Measurements from ENCODE around the gene GTF3C5. TPM values are rescaled to one million over a fixed set of nuclear protein-coding genes. Genes with fewer than 3 reads are reported as not detected.

The GTF3C5 gene
- total RNA-seq, 2 experiments from 2014 or later: 91.6 to 97.0 TPM

DNA sequence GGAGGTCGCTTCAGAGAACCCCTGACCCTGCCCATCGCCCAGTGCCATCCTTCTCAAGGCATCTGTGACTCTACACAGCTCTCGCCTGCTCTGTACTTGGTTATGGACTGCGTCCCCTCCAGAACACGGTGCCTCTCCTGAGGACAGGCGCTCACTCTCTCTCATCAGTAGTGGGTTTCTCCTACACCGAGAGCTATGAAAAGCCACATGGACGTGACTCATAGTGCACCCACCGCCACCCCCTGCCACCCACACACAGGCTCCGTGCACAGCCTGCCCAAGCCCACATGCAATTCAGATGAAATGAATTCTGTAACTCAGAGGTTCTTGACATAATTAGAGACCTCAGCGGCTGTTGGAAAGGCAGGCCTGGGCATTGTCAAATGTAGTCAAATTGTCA is 13.9 kb downstream of the GTF3C5 start:
- Histone ChIP-seq H3K4me2 (ENCODE audit: low read length) (no peak overlapping the region), H3K27ac (ENCODE audit: low read depth, low read length, poor library complexity, severe bottlenecking) (no peak overlapping the region), H3K36me3 (ENCODE audit: insufficient read depth, low read length) (peaks cover 85% of the 10 kb centered on the region), H3K9me2 (ENCODE audit: insufficient read depth, low read length) (no peaks in the 10 kb centered on the region), H2AFZ (ENCODE audit: low read length) (no peak overlapping the region), H3K4me3 (ENCODE audit: low read depth, low read length, poor library complexity, severe bottlenecking) (no peak overlapping the region), H3K79me2 (ENCODE audit: insufficient read depth, low read depth, low read length) (peaks cover 10% of the 10 kb centered on the region), H3K9me3 (ENCODE audit: low read length) (no peaks in the 10 kb centered on the region), H4K20me1 (ENCODE audit: insufficient read depth, low read length) (peaks cover 9% of the 10 kb centered on the region; the same call in 1 of the 2 replicates), H3K4me1 (ENCODE audit: insufficient read depth, low read length, poor library complexity, severe bottlenecking) (no peaks in the 10 kb centered on the region)
- POLR2A ChIA-PET: no interaction called here
- TF ChIP-seq, protein P1, sequence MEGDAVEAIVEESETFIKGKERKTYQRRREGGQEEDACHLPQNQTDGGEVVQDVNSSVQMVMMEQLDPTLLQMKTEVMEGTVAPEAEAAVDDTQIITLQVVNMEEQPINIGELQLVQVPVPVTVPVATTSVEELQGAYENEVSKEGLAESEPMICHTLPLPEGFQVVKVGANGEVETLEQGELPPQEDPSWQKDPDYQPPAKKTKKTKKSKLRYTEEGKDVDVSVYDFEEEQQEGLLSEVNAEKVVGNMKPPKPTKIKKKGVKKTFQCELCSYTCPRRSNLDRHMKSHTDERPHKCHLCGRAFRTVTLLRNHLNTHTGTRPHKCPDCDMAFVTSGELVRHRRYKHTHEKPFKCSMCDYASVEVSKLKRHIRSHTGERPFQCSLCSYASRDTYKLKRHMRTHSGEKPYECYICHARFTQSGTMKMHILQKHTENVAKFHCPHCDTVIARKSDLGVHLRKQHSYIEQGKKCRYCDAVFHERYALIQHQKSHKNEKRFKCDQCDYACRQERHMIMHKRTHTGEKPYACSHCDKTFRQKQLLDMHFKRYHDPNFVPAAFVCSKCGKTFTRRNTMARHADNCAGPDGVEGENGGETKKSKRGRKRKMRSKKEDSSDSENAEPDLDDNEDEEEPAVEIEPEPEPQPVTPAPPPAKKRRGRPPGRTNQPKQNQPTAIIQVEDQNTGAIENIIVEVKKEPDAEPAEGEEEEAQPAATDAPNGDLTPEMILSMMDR (conservative IDR thresholded peaks at IDR 0.05; ENCODE audit: low read length): no peak
- TF ChIP-seq EZH2phosphoT487 (IDR thresholded peaks at IDR 0.05; ENCODE audit: borderline replicate concordance, low read depth, low read length): no peak
- intact Hi-C loops (cut with micrococcal nuclease; ENCODE audit: unreplicated experiment): no loop called here
- no peak for DNase-seq (ENCODE audit: low spot score)
- no TSS peak for BruUV-seq (replicated peaks)
- CTCF ChIA-PET (ENCODE audit: unreplicated experiment): interaction anchor here (0.6 kb wide), 1 partner anchor 980 kb away, joined by 3 read pairs; no protein-coding TSS in a partner anchor

DNA sequence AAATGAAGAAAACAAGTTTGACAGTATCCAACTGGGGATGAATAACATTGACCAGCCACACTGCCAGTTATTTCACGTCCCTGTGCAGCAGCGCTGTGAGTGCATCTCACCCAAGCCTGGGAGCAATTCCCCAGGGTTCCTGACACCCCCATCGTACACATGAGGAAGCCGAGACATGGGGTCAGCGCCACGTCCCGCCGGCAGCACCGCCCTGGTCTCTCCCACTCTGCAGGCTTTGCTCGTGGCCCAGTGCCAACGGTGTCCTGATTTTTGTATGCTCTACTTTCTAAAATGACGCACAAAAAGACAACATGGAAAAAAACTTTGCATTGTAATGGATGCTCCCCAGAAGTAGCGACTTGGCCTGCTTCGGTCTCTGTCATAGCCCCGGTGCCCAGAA is 14.3 kb downstream of the GTF3C5 start:
- no TSS peak for BruUV-seq (replicated peaks)
- H3K36me3 ChIP-seq (ENCODE audit: insufficient read depth, low read length): peaks cover 87% of the 10 kb centered on the region

More for the DNA sequence above, 14.3 kb downstream of the GTF3C5 start:
- H3K4me2 ChIP-seq (ENCODE audit: low read length): no peak overlapping the region
- ChIA-PET CTCF (ENCODE audit: unreplicated experiment) (no interaction called here), POLR2A (no interaction called here)
- H3K4me3 ChIP-seq (ENCODE audit: low read depth, low read length, poor library complexity, severe bottlenecking): no peak overlapping the region
- H2AFZ ChIP-seq (ENCODE audit: low read length): no peak overlapping the region
- H3K27ac ChIP-seq (ENCODE audit: low read depth, low read length, poor library complexity, severe bottlenecking): no peak overlapping the region
- H3K4me1 ChIP-seq (ENCODE audit: insufficient read depth, low read length, poor library complexity, severe bottlenecking): no peaks in the 10 kb centered on the region
- no peaks in the 10 kb centered on the region for H3K9me3 ChIP-seq (ENCODE audit: low read length)
- H3K9me2 ChIP-seq (ENCODE audit: insufficient read depth, low read length): no peaks in the 10 kb centered on the region
- H3K79me2 ChIP-seq (ENCODE audit: insufficient read depth, low read depth, low read length): peaks cover 5% of the 10 kb centered on the region; the same call in 1 of the 2 replicates
- DNase-seq (ENCODE audit: low spot score): no peak
- H4K20me1 ChIP-seq (ENCODE audit: insufficient read depth, low read length): peaks cover 4% of the 10 kb centered on the region; the same call in 1 of the 2 replicates
- intact Hi-C loops (cut with micrococcal nuclease; ENCODE audit: unreplicated experiment): no loop called here
- TF ChIP-seq, protein P1 (conservative IDR thresholded peaks at IDR 0.05; ENCODE audit: low read length): no peak
- TF ChIP-seq EZH2phosphoT487 (IDR thresholded peaks at IDR 0.05; ENCODE audit: borderline replicate concordance, low read depth, low read length): no peak

All from OCI-LY7 (cell line).